ENCODE results near the gene CYB561. TPM values are rescaled to one million over a fixed set of nuclear protein-coding genes. Genes with fewer than 3 reads are reported as not detected.
A peak's percentile ranks its signal among the peaks of the same experiment; 100 is the strongest.

Gene CYB561
- total RNA-seq, 2 donors from 2014 or later = 19.0 to 23.7 TPM

DNA sequence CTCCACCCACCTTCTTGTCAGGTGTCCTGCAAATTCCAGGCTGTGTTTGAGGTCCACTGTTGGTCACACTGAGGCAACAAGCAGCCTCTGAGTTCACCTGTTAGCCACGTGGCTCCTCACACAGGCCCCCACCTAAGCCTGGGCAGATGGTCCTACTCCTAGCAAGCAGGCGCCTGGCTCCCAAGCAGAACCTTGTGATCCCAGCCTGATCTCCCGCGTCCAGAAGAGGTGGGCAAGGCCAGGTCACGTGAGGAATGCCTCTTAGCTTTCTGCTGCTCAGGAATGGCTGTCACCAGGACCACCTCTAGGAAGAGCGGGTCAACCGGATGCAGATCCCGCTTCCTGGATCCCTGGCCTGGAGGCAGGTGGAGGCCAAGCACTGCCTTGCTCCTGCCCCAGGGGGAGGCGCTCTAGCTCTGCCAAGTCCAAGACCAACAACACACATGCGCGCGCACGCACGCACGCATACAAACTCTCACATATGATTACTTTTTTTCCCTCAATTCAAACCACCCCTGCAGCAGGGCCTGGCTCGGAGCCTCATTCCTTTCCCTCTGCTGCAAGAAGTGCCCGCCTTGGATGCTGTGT lies 9.5 kb downstream of the CYB561 start:
- ATAC-seq (ENCODE audit: insufficient number of reproducible peaks, low FRiP score, low read depth) (no peak), DNase-seq (ENCODE audit: low spot score) (no peak)
- H3K4me3 ChIP-seq = no peak overlapping the region
- H3K27me3 ChIP-seq (replicated peaks; ENCODE audit: insufficient read depth) = no peaks in the 10 kb centered on the region
- no peaks in the 10 kb centered on the region for H3K36me3 ChIP-seq
- H3K4me1 ChIP-seq (ENCODE audit: control insufficient read depth in 1 of 2, low read depth in 2 of 2) = peaks cover 27 to 40% of the 10 kb centered on the region in 2 donors
- no peaks in the 10 kb centered on the region for H3K9me3 ChIP-seq
- TF ChIP-seq, protein P1, sequence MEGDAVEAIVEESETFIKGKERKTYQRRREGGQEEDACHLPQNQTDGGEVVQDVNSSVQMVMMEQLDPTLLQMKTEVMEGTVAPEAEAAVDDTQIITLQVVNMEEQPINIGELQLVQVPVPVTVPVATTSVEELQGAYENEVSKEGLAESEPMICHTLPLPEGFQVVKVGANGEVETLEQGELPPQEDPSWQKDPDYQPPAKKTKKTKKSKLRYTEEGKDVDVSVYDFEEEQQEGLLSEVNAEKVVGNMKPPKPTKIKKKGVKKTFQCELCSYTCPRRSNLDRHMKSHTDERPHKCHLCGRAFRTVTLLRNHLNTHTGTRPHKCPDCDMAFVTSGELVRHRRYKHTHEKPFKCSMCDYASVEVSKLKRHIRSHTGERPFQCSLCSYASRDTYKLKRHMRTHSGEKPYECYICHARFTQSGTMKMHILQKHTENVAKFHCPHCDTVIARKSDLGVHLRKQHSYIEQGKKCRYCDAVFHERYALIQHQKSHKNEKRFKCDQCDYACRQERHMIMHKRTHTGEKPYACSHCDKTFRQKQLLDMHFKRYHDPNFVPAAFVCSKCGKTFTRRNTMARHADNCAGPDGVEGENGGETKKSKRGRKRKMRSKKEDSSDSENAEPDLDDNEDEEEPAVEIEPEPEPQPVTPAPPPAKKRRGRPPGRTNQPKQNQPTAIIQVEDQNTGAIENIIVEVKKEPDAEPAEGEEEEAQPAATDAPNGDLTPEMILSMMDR (IDR thresholded peaks at IDR 0.05) = no peak
- no peak overlapping the region for H3K27ac ChIP-seq

DNA sequence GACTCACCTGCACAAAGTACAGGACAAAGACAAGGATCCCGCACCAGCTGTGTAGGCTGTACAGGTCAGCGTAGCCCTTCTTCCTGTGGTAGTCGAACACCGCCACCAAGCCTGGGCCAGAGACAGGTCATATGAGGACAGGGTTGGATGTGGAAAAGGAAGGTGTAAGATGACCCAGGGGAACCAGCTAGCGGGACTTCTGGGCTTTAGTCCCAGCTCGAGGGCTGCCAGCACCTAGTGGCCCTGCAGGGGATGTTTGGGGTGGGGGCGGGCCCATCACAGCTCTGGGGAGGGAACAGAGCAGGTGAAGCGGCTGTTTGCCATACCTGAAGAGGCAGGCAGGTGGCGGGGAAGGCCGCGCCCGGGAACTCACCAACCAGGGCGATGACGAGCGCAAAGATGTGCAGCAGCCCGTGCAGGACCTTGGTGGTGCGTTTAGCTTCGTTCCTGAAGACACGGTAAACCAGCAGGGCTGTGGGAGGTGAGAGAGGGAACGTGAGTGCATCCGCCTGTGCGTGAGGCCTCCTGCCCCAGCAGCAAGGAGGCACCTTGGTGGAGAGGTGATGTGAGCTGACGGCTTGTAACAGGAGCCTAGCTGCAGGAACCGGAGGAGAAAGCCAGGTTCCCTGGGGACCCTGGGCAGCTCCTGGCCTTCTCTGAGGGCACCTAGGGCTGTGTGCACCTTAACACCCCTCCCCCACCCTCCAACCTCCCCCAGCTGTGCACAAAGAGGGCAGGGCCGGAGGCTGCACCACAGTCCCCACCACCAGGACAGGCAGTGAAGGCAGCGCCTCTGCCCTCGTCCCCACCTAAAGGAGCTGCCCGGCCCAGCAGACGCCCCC lies 10.2 kb downstream of the CYB561 start:
- Histone ChIP-seq H3K27me3 (replicated peaks; ENCODE audit: insufficient read depth) (no peaks in the 10 kb centered on the region), H3K4me1 (ENCODE audit: control insufficient read depth in 1 of 2, low read depth in 2 of 2) (peaks cover 27 to 40% of the 10 kb centered on the region in 2 donors), H3K4me3 (peak overlapping the region; percentile 48), H3K9me3 (no peaks in the 10 kb centered on the region), H3K36me3 (no peaks in the 10 kb centered on the region), H3K27ac (no peak overlapping the region)
- DNase-seq (ENCODE audit: low spot score) (no peak), ATAC-seq (ENCODE audit: insufficient number of reproducible peaks, low FRiP score, low read depth) (no peak)
- TF ChIP-seq, protein P1 (IDR thresholded peaks at IDR 0.05) = no peak

DNA sequence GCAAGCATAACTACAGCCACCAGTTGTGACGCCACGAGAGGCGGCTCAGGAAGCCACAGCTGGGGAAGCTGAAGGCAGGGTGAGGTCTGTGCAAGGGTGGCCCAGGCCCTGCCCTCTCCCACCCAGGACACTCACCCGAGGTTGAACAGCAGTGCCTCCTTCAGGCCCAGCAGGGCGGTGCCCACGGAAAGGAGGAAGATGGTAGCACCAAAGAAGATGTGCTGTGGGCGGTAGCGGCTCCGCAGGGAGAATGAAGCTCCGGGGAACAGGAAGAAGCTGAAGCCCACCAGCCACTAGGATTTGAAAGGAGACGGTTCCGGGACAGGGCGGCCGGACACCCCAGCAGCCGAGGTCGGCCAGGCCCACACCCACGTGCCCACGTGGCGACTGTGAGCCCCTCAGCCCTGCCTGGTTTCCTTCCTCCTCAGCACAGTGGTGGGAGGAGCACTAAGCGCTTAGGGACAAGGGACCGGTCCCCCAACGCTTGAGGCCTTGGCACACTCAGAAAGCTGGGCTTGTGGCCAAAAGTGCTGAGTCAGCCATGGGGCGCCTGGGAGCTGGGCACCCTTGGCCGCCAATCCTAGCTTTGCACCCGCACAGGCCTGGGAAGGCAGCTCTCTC lies 11.0 kb downstream of the CYB561 start:
- DNase-seq (ENCODE audit: low spot score) (peak; percentile 45), ATAC-seq (ENCODE audit: insufficient number of reproducible peaks, low FRiP score, low read depth) (peak; percentile 34)
- Histone ChIP-seq H3K4me1 (ENCODE audit: control insufficient read depth in 1 of 2, low read depth in 2 of 2) (peaks cover 27 to 40% of the 10 kb centered on the region in 2 donors), H3K9me3 (no peaks in the 10 kb centered on the region), H3K27ac (no peak overlapping the region), H3K4me3 (peak overlapping the region; percentile 48), H3K27me3 (replicated peaks; ENCODE audit: insufficient read depth) (no peaks in the 10 kb centered on the region), H3K36me3 (no peaks in the 10 kb centered on the region)
- TF ChIP-seq, protein P1 (IDR thresholded peaks at IDR 0.05) = no peak

DNA sequence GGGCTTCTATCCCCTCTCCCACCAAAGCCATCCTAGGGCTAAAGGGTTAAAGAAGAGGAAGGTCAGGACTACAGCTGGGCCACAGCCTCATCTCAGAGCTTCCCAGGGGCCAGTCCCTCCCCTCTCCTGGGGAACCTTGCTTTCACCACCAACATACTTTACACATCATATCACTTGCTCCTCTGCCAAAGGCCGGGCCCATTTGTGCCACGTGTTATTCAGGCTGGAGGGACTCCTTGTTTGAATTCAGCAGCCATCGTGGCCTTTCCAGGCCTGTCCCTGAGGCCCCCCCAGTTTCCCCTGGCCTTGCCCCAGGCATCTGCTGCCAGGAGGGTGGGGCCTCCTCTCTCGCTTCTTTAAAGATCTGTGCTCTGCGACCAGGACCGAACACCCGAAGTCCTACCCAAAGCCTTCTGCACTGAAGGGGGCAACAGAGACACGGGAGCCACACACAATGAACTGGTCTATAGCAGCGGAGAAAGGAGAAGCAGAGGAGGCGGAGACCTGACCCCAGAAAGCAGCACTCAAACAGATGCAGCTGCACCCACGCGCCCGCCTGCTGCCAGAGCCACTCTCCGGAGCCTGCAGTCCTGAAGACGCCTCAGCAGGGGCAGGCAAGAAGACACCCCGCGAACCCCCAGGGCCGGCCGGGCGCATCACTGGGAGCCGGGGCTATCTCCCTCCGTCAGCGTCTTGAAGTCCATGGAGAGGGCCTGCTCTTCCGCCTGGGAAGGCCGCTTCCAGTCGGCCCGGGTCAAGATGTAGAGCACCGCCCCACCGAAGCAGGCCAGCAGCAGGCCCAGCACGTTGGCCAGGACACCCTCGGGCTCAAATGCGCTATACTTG lies 12.1 kb downstream of the CYB561 start:
- DNase-seq (ENCODE audit: low spot score) (peak; percentile 70), ATAC-seq (ENCODE audit: insufficient number of reproducible peaks, low FRiP score, low read depth) (no peak)
- TF ChIP-seq, protein P1 (IDR thresholded peaks at IDR 0.05) = no peak
- no peaks in the 10 kb centered on the region for H3K36me3 ChIP-seq
- H3K4me1 ChIP-seq (ENCODE audit: control insufficient read depth in 1 of 2, low read depth in 2 of 2) = peaks cover 27 to 40% of the 10 kb centered on the region in 2 donors
- H3K9me3 ChIP-seq = no peaks in the 10 kb centered on the region
- H3K27ac ChIP-seq = peak overlapping the region; percentile 38
- no peaks in the 10 kb centered on the region for H3K27me3 ChIP-seq (replicated peaks; ENCODE audit: insufficient read depth)
- H3K4me3 ChIP-seq = peak overlapping the region; percentile 7

All from thoracic aorta (tissue), 2 donors.